ENCODE results near the gene CNTNAP3B.
"Not testable (repeated sequence)": the region's sequence is repeated elsewhere in the genome, so short reads cannot be mapped to it uniquely, and the experiment has no call there.

The CNTNAP3B gene

DNA sequence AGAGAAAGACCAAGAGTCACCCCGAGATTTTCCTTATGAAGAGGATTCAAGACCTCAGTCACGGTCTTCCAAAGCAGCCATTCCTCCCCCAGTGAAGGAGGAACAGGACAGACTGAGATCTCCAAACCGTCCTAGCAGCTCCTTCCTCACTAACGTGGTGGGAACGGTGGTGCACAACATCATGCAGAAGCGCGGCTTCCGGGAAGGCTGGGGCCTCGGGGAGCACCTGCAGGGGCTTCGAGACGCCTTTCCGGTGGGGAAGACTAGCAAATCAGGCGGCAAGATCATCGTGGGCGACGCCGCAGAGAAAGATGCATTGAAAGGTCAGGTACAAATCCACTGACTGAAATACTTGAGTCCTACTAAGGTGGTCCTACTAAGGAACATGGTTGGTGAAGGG is 154.3 kb downstream of the CNTNAP3B start:
- not testable (repeated sequence) for DNase-seq

- DNase-seq = not testable (repeated sequence)
Observed at GRCh38 chr9:41953007-41953406, 176.2 kb downstream of the CNTNAP3B start.

GRCh38 chr9:41941738-41942137 is 187.5 kb downstream of the CNTNAP3B start:
- not testable (repeated sequence) for DNase-seq

DNA sequence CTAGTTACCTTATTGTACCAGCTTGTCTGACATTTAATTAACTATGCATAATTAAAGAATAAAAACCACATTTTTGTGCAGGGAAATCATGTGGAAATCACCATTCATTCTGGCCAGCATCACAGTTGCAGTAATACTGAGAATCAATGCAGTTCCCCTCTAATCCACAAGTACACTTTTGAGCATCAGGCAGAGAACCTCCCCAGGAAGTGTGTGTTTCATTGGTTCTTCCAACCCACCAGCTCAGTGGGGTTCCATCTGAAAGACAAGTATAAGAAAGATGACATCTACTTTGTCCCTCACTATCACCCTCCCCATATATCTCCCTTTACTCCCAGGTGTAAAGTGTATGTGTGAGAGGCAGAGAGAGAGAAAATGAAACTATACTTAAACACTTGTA is 191.1 kb downstream of the CNTNAP3B start:
- not testable (repeated sequence) for DNase-seq

DNA sequence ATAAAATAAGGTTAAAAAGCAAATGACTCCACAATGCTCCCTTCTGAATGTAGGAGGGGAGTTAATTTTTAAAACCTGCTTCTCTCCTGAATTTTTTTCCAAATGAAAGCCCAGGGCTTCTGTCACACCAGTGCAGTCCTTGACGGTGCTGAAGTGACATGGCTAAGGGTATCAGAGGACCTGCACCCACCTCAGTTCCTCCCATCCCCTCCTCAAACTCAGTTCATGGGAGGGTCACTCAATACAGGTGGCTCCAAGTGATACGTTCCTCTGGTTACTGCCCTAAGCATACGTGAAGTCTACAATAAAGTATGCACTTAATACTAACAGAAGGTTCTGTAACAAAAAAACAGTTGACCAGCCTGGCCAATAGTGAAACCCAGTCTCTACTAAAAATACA is 193.5 kb downstream of the CNTNAP3B start:
- not testable (repeated sequence) for DNase-seq

GRCh38 chr9:41929172-41929571 is 200.1 kb downstream of the CNTNAP3B start:
- DNase-seq = not testable (repeated sequence)

- not testable (repeated sequence) for DNase-seq
Observed at GRCh38 chr9:41917374-41917773, 211.9 kb downstream of the CNTNAP3B start.

DNA sequence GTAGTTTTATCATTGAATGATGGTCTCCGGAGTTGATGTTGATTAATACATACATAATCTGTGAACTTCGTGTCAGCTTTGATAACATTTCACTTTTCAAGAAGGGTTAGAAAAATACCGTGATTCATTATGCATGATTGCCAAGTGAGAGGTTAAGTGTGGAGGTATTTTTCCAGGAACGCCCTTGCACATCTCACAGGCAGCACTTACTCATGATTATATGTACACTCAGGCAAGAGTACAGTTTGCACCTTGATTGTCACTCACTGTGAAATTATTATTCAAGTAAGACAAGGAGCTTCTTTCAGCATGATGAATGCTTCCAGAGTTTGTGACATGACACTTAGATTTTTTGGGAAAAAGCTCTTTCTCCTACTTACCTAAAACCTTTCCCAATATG is 223.7 kb downstream of the CNTNAP3B start:
- not testable (repeated sequence) for DNase-seq

- DNase-seq = not testable (repeated sequence)
Observed at GRCh38 chr9:41902762-41903161, 226.5 kb downstream of the CNTNAP3B start.

DNA sequence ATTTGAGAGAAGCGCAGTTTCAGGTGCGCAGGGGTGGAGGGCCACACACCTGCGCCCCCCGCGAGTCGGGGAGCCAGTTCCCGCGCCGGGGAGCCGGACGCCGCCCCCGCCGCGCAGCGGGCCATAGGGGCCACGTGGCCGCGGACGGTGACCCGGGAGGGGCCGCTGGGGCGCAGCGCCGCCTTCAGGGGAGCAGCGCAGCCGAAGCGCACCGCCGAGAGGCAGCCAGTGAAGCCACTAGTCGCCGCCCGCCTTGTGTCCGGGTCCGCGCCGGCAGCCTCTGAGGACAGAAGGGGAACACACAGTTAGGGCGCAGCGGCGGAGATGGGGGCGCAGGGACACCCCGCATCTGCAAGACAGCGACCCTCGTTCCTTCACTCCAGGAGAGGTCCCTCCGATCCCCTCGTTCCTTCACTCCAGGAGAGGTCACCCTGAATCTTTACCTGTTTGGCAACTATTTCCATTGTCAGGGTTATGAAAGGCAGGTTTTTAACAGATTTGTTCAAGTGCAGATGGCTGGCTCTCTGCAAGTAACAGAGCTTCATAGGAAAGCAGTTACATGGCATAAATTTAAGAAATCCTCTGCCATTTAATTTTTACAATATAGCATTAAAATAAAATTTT is 230.4 kb downstream of the CNTNAP3B start:
- not testable (repeated sequence) for DNase-seq

DNA sequence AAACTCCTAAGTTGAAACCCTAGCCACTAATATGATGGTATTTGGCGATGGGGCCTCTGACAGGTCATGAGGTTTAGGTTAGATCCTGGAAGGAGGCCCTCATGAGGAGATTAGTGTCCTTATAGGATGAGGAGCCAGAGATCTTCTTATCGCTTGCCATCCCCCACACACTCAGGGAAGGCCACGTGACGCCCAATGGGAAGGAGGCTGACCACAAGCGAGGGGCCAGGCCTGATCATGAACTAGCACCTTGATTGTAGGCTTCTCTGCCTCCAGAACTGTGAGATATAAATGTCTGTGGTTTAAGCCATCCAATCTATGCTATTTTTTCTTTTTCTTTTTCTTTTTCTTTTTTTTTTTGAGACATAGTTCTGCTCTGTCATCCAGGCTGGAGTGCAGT is 254.7 kb downstream of the CNTNAP3B start:
- not testable (repeated sequence) for DNase-seq

DNA sequence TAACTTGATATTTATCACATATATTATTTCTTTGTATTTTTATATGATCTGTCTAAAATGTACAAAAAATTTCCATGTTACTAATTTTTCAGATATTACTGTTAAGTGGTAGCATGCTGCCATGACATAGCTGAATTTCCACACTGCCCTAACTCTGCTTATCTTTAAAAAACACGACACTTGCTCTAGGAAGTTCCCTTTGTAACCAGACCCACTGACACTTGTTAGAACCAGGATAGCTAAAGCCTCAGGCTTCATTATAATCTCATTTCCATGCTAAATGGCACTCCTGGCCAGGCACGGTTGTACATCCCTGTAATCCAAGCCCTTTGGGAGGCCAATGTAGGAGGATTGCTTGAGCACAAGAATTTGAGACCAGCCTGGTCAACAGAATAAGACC is 273.8 kb downstream of the CNTNAP3B start:
- not testable (repeated sequence) for DNase-seq

DNA sequence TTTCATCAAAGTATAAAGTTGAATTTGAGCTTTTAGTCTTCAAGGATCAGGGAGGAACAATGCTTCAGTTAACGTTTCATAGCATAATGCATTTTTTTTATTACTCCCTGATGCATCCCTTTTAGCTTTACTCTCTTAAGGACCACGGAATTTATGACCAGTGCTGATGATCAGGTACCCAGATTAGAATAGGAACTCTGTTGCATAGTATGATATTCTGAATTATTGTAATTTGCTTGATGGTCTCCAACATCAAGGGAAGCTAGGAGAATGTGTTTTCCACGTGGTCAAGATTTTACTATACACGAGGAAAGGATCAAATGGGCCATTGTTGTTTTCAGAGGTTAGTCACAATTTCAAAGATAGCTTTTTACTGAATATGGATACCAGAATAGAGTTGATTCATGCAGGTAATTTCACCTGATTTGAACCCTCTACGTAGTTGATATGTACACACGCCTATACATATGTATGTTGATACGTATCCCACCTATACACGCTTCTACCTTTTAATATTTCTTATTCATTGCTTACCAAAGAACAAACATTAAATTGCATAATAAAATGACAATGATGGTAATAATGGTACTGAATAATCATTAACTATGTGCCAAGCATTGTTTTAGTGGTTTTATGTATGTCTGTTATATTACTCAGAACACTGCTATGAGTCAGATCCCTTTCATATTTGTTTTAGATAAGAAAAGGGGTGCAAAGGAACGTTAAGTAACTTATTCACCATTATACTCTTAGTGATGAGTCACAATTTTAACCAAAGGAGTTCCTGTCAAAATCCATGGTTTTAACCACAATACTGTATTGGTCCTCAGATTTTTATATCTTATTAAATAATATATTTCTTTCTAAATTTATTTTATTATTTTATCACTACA is 277.1 kb downstream of the CNTNAP3B start:
- DNase-seq = not testable (repeated sequence)

- not testable (repeated sequence) for DNase-seq
Observed at GRCh38 chr9:41847829-41848228, 281.4 kb downstream of the CNTNAP3B start.
